ENCODE measurements around the gene IGF1R.

DNA sequence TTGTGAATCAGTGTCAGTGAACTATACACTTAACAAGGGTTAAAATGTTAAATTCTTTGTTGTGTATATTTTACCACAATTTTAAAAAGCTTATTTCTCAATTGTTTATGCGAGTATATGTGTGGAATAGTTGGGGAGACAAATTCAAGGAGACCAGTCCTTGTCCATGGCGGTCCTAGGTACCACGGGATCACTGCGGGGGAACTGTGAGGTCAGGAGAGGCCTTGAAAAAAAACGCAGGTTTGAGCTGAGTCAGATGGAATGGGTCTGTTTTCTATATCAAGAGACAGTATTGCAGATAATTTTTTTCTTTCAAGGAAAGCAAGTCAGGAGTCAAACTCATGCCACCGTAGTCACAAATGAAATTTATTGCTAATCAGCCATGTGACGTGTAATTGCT, 18.5 kb downstream of the IGF1R start:
- TF ChIP-seq, protein P1, sequence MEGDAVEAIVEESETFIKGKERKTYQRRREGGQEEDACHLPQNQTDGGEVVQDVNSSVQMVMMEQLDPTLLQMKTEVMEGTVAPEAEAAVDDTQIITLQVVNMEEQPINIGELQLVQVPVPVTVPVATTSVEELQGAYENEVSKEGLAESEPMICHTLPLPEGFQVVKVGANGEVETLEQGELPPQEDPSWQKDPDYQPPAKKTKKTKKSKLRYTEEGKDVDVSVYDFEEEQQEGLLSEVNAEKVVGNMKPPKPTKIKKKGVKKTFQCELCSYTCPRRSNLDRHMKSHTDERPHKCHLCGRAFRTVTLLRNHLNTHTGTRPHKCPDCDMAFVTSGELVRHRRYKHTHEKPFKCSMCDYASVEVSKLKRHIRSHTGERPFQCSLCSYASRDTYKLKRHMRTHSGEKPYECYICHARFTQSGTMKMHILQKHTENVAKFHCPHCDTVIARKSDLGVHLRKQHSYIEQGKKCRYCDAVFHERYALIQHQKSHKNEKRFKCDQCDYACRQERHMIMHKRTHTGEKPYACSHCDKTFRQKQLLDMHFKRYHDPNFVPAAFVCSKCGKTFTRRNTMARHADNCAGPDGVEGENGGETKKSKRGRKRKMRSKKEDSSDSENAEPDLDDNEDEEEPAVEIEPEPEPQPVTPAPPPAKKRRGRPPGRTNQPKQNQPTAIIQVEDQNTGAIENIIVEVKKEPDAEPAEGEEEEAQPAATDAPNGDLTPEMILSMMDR (IDR thresholded peaks at IDR 0.05) = no peak
- no peak for TF ChIP-seq POLR2A (IDR thresholded peaks at IDR 0.05)
